Bronchial epithelial cell (primary cell): Measurements from ENCODE around the gene PLEKHD1. TPM values are rescaled to one million over a fixed set of nuclear protein-coding genes. Genes with fewer than 3 reads are reported as not detected.

Experiments used
- DNase-seq: peaks from one replicate; pipeline ENCODE4 v3.0.0-alpha.2; 2010; ENCODE audit warnings: low read depth
- FAIRE-seq: peaks from 2 replicates; lab custom pipeline; 2011; peaks lifted over from hg19 to GRCh38; lab: Jason Lieb, UNC
- H3K27me3 ChIP-seq: 2 replicates; pipeline ENCODE4 v1.5.1; 2011; ENCODE audit warnings: low read length; ENCODE audit not compliant: control insufficient read depth, insufficient read depth
- H3K36me3 ChIP-seq: 2 replicates; pipeline ENCODE4 v1.5.1; 2011; ENCODE audit warnings: low read length; ENCODE audit not compliant: control insufficient read depth, insufficient read depth
- H3K4me3 ChIP-seq: 2 replicates; pipeline ENCODE4 v1.5.1; 2011; ENCODE audit warnings: mild to moderate bottlenecking, low read depth, low read length, control low read depth
- CTCF ChIP-seq: IDR thresholded peaks from 2 replicates; pipeline ENCODE4 v1.5.1; 2011; ENCODE audit warnings: mild to moderate bottlenecking, moderate library complexity, low read length, control low read depth, inconsistent platforms; ENCODE audit not compliant: insufficient read depth, severe bottlenecking
- total RNA-seq: library from RNA; depleted of rRNA; stranded (reverse); fragments of >200 nt; gene quantifications from 2 replicates; pipeline ENCODE4 v1.2.1, GENCODE V29; 2014

PLEKHD1 gene
- total RNA-seq, 1 donor from 2014 or later: 0.26 TPM

- no peak for TF ChIP-seq CTCF
- FAIRE-seq (no peak), DNase-seq (no peak)
- H3K27me3 ChIP-seq: peaks cover 48% of the 10 kb centered on the region
- peak overlapping the region; percentile 11 for H3K4me3 ChIP-seq
- no peaks in the 10 kb centered on the region for H3K36me3 ChIP-seq
Measured at GRCh38 chr14:69571449-69572029, 87.0 kb downstream of the PLEKHD1 start.

GRCh38 chr14:69572030-69572840 is 87.7 kb downstream of the PLEKHD1 start:
- peaks cover 45% of the 10 kb centered on the region for H3K27me3 ChIP-seq
- peak; percentile 44 for DNase-seq
- FAIRE-seq: no peak

GRCh38 chr14:69572841-69573135 is 88.3 kb downstream of the PLEKHD1 start:
- Histone ChIP-seq H3K36me3 (no peaks in the 10 kb centered on the region), H3K27me3 (peaks cover 43% of the 10 kb centered on the region), H3K4me3 (no peak overlapping the region)
- TF ChIP-seq CTCF: no peak
- FAIRE-seq (no peak), DNase-seq (no peak)

More at GRCh38 chr14:69572030-69572840, 87.7 kb downstream of the PLEKHD1 start:
- Histone ChIP-seq H3K36me3 (no peaks in the 10 kb centered on the region), H3K4me3 (peak overlapping the region; percentile 11)
- TF ChIP-seq CTCF: no peak

GRCh38 chr14:69573205-69573830 is 88.8 kb downstream of the PLEKHD1 start:
- DNase-seq (no peak), FAIRE-seq (no peak)
- peaks cover 40% of the 10 kb centered on the region for H3K27me3 ChIP-seq
- H3K4me3 ChIP-seq: no peak overlapping the region
- no peaks in the 10 kb centered on the region for H3K36me3 ChIP-seq
- TF ChIP-seq CTCF: no peak

GRCh38 chr14:69573831-69574262 is 89.3 kb downstream of the PLEKHD1 start:
- peaks cover 40% of the 10 kb centered on the region for H3K27me3 ChIP-seq

More at GRCh38 chr14:69573831-69574262, 89.3 kb downstream of the PLEKHD1 start:
- TF ChIP-seq CTCF: no peak
- DNase-seq (no peak), FAIRE-seq (no peak)
- Histone ChIP-seq H3K36me3 (no peaks in the 10 kb centered on the region), H3K4me3 (no peak overlapping the region)
